ENCODE results near the gene ANAPC5.
"Not testable (repeated sequence)": the region's sequence is repeated elsewhere in the genome, so short reads cannot be mapped to it uniquely, and the experiment has no call there.

Gene ANAPC5

GRCh38 chr12:121285856-121286255 lies 66.4 kb downstream of the ANAPC5 start:
- no CpG with 5 or more reads among the region's 1 CpG for WGBS (ENCODE audit: extremely low coverage, insufficient coverage, low lambda C conversion rate)
- Histone ChIP-seq H2AK5ac (ENCODE audit: low read length) (no peak overlapping the region), H3K27me3 (ENCODE audit: insufficient read depth, low read length, poor library complexity) (no peaks in the 10 kb centered on the region), H2BK120ac (ENCODE audit: low read depth, low read length) (no peak overlapping the region), H4K8ac (ENCODE audit: low read depth, low read length) (no peak overlapping the region), H2BK15ac (replicated peaks; ENCODE audit: low read depth) (no peak overlapping the region), H3K4me1 (ENCODE audit: control insufficient read depth, low read depth, low read length) (peaks cover 22% of the 10 kb centered on the region), H4K5ac (ENCODE audit: low read length) (no peak overlapping the region), H3K4me3 (ENCODE audit: low read length) (no peak overlapping the region), H3K27ac (ENCODE audit: low read depth, low read length) (no peak overlapping the region), H3K4me2 (ENCODE audit: low read length) (no peak overlapping the region), H2BK5ac (ENCODE audit: low read length) (no peak overlapping the region), H3K18ac (ENCODE audit: low read length) (no peak overlapping the region), H3K79me2 (ENCODE audit: control insufficient read depth, insufficient read depth, low read length) (peaks cover 48% of the 10 kb centered on the region), H3K79me1 (ENCODE audit: low read length) (peaks cover 13% of the 10 kb centered on the region), H3K56ac (ENCODE audit: low read length) (no peak overlapping the region), H3K23ac (ENCODE audit: low read length) (no peak overlapping the region), H3K36me3 (ENCODE audit: control insufficient read depth, insufficient read depth, low read length) (no peaks in the 10 kb centered on the region), H3K4ac (ENCODE audit: low read depth, low read length) (no peak overlapping the region), H3K9ac (ENCODE audit: low read length) (no peak overlapping the region)
- DNase-seq: no peak

- no peak overlapping the region for H4K5ac ChIP-seq (ENCODE audit: low read length)
- H3K56ac ChIP-seq (ENCODE audit: low read length): no peak overlapping the region
- peaks cover 39% of the 10 kb centered on the region for H3K79me2 ChIP-seq (ENCODE audit: control insufficient read depth, insufficient read depth, low read length)
- no peak overlapping the region for H3K23ac ChIP-seq (ENCODE audit: low read length)
- peaks cover 12% of the 10 kb centered on the region for H3K79me1 ChIP-seq (ENCODE audit: low read length)
- H3K18ac ChIP-seq (ENCODE audit: low read length): no peak overlapping the region
- DNase-seq: no peak
- H3K4ac ChIP-seq (ENCODE audit: low read depth, low read length): no peak overlapping the region
- H3K27me3 ChIP-seq (ENCODE audit: insufficient read depth, low read length, poor library complexity): no peaks in the 10 kb centered on the region
- no peak overlapping the region for H4K8ac ChIP-seq (ENCODE audit: low read depth, low read length)
- no peak overlapping the region for H3K9ac ChIP-seq (ENCODE audit: low read length)
- H2BK120ac ChIP-seq (ENCODE audit: low read depth, low read length): no peak overlapping the region
- H3K4me1 ChIP-seq (ENCODE audit: control insufficient read depth, low read depth, low read length): peaks cover 22% of the 10 kb centered on the region
- H3K4me2 ChIP-seq (ENCODE audit: low read length): no peak overlapping the region
- no peak overlapping the region for H3K4me3 ChIP-seq (ENCODE audit: low read length)
- no peak overlapping the region for H2BK5ac ChIP-seq (ENCODE audit: low read length)
- H2AK5ac ChIP-seq (ENCODE audit: low read length): no peak overlapping the region
- H3K27ac ChIP-seq (ENCODE audit: low read depth, low read length): no peak overlapping the region
- no peak overlapping the region for H2BK15ac ChIP-seq (replicated peaks; ENCODE audit: low read depth)
- WGBS (ENCODE audit: extremely low coverage, insufficient coverage, low lambda C conversion rate): no CpG with 5 or more reads among the region's 14 CpGs
- no peaks in the 10 kb centered on the region for H3K36me3 ChIP-seq (ENCODE audit: control insufficient read depth, insufficient read depth, low read length)
Measured at GRCh38 chr12:121284551-121285390, 67.4 kb downstream of the ANAPC5 start.

GRCh38 chr12:121283841-121284240 lies 68.4 kb downstream of the ANAPC5 start:
- H2BK15ac ChIP-seq (replicated peaks; ENCODE audit: low read depth): no peak overlapping the region
- H2BK5ac ChIP-seq (ENCODE audit: low read length): peak overlapping the region; percentile 16
- peak overlapping the region; percentile 58 for H3K56ac ChIP-seq (ENCODE audit: low read length)
- no peak overlapping the region for H2AK5ac ChIP-seq (ENCODE audit: low read length)
- no peak overlapping the region for H2BK120ac ChIP-seq (ENCODE audit: low read depth, low read length)
- no CpG with 5 or more reads among the region's 6 CpGs for WGBS (ENCODE audit: extremely low coverage, insufficient coverage, low lambda C conversion rate)
- peaks cover 44% of the 10 kb centered on the region for H3K79me2 ChIP-seq (ENCODE audit: control insufficient read depth, insufficient read depth, low read length)
- H3K4me1 ChIP-seq (ENCODE audit: control insufficient read depth, low read depth, low read length): peaks cover 24% of the 10 kb centered on the region
- no peaks in the 10 kb centered on the region for H3K27me3 ChIP-seq (ENCODE audit: insufficient read depth, low read length, poor library complexity)
- no peak overlapping the region for H4K5ac ChIP-seq (ENCODE audit: low read length)
- H3K4me3 ChIP-seq (ENCODE audit: low read length): no peak overlapping the region
- H3K4me2 ChIP-seq (ENCODE audit: low read length): no peak overlapping the region
- no peak overlapping the region for H3K4ac ChIP-seq (ENCODE audit: low read depth, low read length)
- no peak overlapping the region for H3K23ac ChIP-seq (ENCODE audit: low read length)
- no peak overlapping the region for H3K9ac ChIP-seq (ENCODE audit: low read length)
- peaks cover 17% of the 10 kb centered on the region for H3K79me1 ChIP-seq (ENCODE audit: low read length)
- no peak overlapping the region for H3K27ac ChIP-seq (ENCODE audit: low read depth, low read length)
- H3K18ac ChIP-seq (ENCODE audit: low read length): no peak overlapping the region
- no peak for DNase-seq
- no peaks in the 10 kb centered on the region for H3K36me3 ChIP-seq (ENCODE audit: control insufficient read depth, insufficient read depth, low read length)
- H4K8ac ChIP-seq (ENCODE audit: low read depth, low read length): no peak overlapping the region

GRCh38 chr12:121283388-121283787 lies 68.8 kb downstream of the ANAPC5 start:
- H4K8ac ChIP-seq (ENCODE audit: low read depth, low read length): no peak overlapping the region
- H3K4me1 ChIP-seq (ENCODE audit: control insufficient read depth, low read depth, low read length): peaks cover 21% of the 10 kb centered on the region
- no peak overlapping the region for H2BK15ac ChIP-seq (replicated peaks; ENCODE audit: low read depth)
- H3K56ac ChIP-seq (ENCODE audit: low read length): no peak overlapping the region
- no peak overlapping the region for H3K4me3 ChIP-seq (ENCODE audit: low read length)
- peaks cover 20% of the 10 kb centered on the region for H3K79me1 ChIP-seq (ENCODE audit: low read length)
- no CpG with 5 or more reads among the region's 5 CpGs for WGBS (ENCODE audit: extremely low coverage, insufficient coverage, low lambda C conversion rate)
- H3K4me2 ChIP-seq (ENCODE audit: low read length): no peak overlapping the region
- no peak for DNase-seq
- H3K23ac ChIP-seq (ENCODE audit: low read length): no peak overlapping the region
- peak overlapping the region; percentile 47 for H3K27ac ChIP-seq (ENCODE audit: low read depth, low read length)
- H3K9ac ChIP-seq (ENCODE audit: low read length): peak overlapping the region; percentile 13
- H3K4ac ChIP-seq (ENCODE audit: low read depth, low read length): peak overlapping the region; percentile 6
- H3K27me3 ChIP-seq (ENCODE audit: insufficient read depth, low read length, poor library complexity): no peaks in the 10 kb centered on the region
- peaks cover 47% of the 10 kb centered on the region for H3K79me2 ChIP-seq (ENCODE audit: control insufficient read depth, insufficient read depth, low read length)
- H3K18ac ChIP-seq (ENCODE audit: low read length): no peak overlapping the region
- peaks cover 1% of the 10 kb centered on the region for H3K36me3 ChIP-seq (ENCODE audit: control insufficient read depth, insufficient read depth, low read length)
- no peak overlapping the region for H2BK120ac ChIP-seq (ENCODE audit: low read depth, low read length)
- no peak overlapping the region for H4K5ac ChIP-seq (ENCODE audit: low read length)
- H2BK5ac ChIP-seq (ENCODE audit: low read length): peak overlapping the region; percentile 14
- no peak overlapping the region for H2AK5ac ChIP-seq (ENCODE audit: low read length)

GRCh38 chr12:121282910-121283309 lies 69.3 kb downstream of the ANAPC5 start:
- H3K9ac ChIP-seq (ENCODE audit: low read length); H2BK15ac ChIP-seq (replicated peaks; ENCODE audit: low read depth); H3K18ac ChIP-seq (ENCODE audit: low read length); H4K5ac ChIP-seq (ENCODE audit: low read length); H3K4ac ChIP-seq (ENCODE audit: low read depth, low read length); H3K4me2 ChIP-seq (ENCODE audit: low read length); H3K4me3 ChIP-seq (ENCODE audit: low read length); H4K8ac ChIP-seq (ENCODE audit: low read depth, low read length); H3K27me3 ChIP-seq (ENCODE audit: insufficient read depth, low read length, poor library complexity); H2BK120ac ChIP-seq (ENCODE audit: low read depth, low read length); H2BK5ac ChIP-seq (ENCODE audit: low read length); H3K23ac ChIP-seq (ENCODE audit: low read length); H3K36me3 ChIP-seq (ENCODE audit: control insufficient read depth, insufficient read depth, low read length); H3K56ac ChIP-seq (ENCODE audit: low read length); H2AK5ac ChIP-seq (ENCODE audit: low read length): not testable (repeated sequence)
- no CpG with 5 or more reads among the region's 11 CpGs for WGBS (ENCODE audit: extremely low coverage, insufficient coverage, low lambda C conversion rate)
- Histone ChIP-seq H3K4me1 (ENCODE audit: control insufficient read depth, low read depth, low read length) (peaks cover 16% of the 10 kb centered on the region), H3K27ac (ENCODE audit: low read depth, low read length) (peak overlapping the region; percentile 47), H3K79me1 (ENCODE audit: low read length) (peaks cover 16% of the 10 kb centered on the region), H3K79me2 (ENCODE audit: control insufficient read depth, insufficient read depth, low read length) (peaks cover 47% of the 10 kb centered on the region)
- DNase-seq: peak; percentile 54
